ENCODE data around the gene TPRG1. TPM values are rescaled to one million over a fixed set of nuclear protein-coding genes. Genes with fewer than 3 reads are reported as not detected.

The TPRG1 gene
- total RNA-seq, 1 experiment from 2014 or later, result 0.55 TPM

GRCh38 chr3:189286916-189287315 is 115.1 kb downstream of the TPRG1 start:
- H3K27me3 Mint-ChIP-seq (ENCODE audit: low read depth), result no peaks in the 10 kb centered on the region
- no peak overlapping the region for H3K27ac Mint-ChIP-seq
- TF ChIP-seq, protein P1, sequence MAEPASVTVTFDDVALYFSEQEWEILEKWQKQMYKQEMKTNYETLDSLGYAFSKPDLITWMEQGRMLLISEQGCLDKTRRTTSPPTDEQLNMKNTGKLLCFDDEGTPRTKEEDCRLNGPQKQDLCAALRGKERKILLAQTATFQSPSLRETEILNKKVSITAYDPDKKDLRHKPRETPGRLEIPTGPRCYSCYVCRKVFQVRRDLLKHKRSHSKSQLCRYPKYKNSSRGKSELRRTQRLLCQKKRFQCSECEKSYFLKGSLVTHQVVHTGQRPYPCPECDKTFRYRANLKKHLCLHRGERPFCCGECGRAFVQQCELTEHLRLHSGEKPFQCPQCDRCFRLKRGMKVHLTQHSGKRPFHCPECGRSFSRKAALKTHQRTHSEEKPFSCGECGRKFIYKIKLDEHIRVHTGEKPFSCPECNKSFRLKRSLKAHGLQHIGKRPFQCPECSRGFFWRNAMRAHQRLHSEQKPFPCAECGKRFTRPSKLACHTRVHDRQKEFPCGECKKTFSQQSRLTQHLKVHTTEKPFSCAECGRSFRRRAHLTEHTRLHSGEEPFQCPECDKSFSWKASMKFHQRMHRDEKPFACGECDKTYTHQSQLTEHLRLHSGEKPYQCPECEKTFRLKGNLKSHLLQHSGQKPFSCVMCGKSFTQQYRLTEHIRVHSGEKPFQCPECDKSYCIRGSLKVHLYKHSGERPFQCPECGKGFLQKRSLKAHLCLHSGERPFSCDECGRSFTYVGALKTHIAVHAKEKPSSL (CRISPR knock-in tag; conservative IDR thresholded peaks at IDR 0.05), result no peak
- TF ChIP-seq RELA (CRISPR knock-in tag; IDR thresholded peaks at IDR 0.05; ENCODE audit: borderline replicate concordance), result no peak
- TF ChIP-seq GABPB1 (CRISPR knock-in tag; IDR thresholded peaks at IDR 0.05), result no peak
- TF ChIP-seq ZNF512 (CRISPR knock-in tag; IDR thresholded peaks at IDR 0.05; ENCODE audit: borderline replicate concordance), result no peak
- no peak for TF ChIP-seq ETV6 (CRISPR knock-in tag; IDR thresholded peaks at IDR 0.05)
- no peak for TF ChIP-seq MYBL2 (CRISPR knock-in tag; IDR thresholded peaks at IDR 0.05)
- ChIA-PET CTCF (no interaction called here), POLR2A (no interaction called here)
- peaks cover 5% of the 10 kb centered on the region; the same call in 1 of the 2 replicates for H3K9me3 Mint-ChIP-seq
- peaks cover 14% of the 10 kb centered on the region for H3K4me1 Mint-ChIP-seq
- 0 out of 2 replicates have a peak, but pooled peaks cover 3% of the 10 kb centered on the region for H3K36me3 Mint-ChIP-seq
- no peak overlapping the region for H3K4me3 Mint-ChIP-seq
- ATAC-seq, result no peak
- no peak for DNase-seq (ENCODE audit: low spot score)

DNA sequence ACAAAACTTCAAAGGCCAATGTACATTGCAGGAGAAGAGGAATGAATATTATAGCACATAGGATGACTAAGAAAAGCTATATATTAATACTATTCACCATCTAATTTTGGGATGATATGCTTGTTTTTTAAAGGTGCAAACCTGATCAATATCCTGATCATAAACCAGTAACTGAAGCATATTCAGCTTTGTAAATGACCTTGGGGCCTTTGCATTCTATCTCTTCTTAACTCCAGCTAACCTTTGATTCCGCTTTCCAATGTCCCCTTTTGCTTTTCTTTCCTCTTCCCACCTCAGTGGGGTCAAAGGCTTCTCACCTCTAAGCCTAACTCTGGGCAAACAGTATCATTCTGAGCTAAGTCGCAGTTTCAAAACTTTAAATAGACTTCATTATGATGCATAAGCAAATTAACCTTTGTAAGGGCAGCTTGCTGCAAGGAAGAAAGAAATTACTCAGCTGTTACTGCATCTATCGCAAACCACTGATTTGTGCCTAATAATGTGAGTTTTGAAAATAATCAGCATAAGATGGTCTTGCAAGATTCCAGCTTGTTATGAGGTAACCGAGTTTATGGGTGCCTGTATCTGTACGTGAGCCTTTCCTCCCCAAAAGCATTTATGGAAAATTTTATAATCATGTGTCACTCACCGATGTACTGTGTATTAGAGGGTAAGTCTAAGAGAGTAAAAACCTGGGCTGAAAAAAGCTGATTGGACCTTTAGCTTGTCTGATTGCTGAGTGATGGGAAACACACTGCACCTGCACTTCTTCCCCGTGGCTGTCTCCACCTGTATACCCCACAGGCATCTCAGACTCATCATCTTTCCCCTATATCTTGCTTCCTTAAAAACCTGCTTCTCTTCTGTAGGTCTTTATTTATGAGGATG is 116.8 kb downstream of the TPRG1 start:
- Mint-ChIP-seq H3K4me1 (peaks cover 21% of the 10 kb centered on the region), H3K4me3 (no peak overlapping the region), H3K36me3 (0 out of 2 replicates have a peak, but pooled peaks cover 3% of the 10 kb centered on the region), H3K9me3 (peaks cover 5% of the 10 kb centered on the region; the same call in 1 of the 2 replicates), H3K27ac (no peak overlapping the region), H3K27me3 (ENCODE audit: low read depth) (no peaks in the 10 kb centered on the region)
- TF ChIP-seq, protein P2, sequence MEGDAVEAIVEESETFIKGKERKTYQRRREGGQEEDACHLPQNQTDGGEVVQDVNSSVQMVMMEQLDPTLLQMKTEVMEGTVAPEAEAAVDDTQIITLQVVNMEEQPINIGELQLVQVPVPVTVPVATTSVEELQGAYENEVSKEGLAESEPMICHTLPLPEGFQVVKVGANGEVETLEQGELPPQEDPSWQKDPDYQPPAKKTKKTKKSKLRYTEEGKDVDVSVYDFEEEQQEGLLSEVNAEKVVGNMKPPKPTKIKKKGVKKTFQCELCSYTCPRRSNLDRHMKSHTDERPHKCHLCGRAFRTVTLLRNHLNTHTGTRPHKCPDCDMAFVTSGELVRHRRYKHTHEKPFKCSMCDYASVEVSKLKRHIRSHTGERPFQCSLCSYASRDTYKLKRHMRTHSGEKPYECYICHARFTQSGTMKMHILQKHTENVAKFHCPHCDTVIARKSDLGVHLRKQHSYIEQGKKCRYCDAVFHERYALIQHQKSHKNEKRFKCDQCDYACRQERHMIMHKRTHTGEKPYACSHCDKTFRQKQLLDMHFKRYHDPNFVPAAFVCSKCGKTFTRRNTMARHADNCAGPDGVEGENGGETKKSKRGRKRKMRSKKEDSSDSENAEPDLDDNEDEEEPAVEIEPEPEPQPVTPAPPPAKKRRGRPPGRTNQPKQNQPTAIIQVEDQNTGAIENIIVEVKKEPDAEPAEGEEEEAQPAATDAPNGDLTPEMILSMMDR (IDR thresholded peaks at IDR 0.05), result no peak
- TF ChIP-seq SOX15 (CRISPR knock-in tag; IDR thresholded peaks at IDR 0.05) (no peak), SMAD3 (CRISPR knock-in tag; IDR thresholded peaks at IDR 0.05; ENCODE audit: borderline replicate concordance) (no peak), TEAD1 (CRISPR knock-in tag; IDR thresholded peaks at IDR 0.05) (no peak), HMGXB4 (CRISPR knock-in tag; IDR thresholded peaks at IDR 0.05) (no peak), TEAD4 (CRISPR knock-in tag; IDR thresholded peaks at IDR 0.05) (no peak)
- TF ChIP-seq, protein P3, sequence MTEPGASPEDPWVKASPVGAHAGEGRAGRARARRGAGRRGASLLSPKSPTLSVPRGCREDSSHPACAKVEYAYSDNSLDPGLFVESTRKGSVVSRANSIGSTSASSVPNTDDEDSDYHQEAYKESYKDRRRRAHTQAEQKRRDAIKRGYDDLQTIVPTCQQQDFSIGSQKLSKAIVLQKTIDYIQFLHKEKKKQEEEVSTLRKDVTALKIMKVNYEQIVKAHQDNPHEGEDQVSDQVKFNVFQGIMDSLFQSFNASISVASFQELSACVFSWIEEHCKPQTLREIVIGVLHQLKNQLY (CRISPR knock-in tag; IDR thresholded peaks at IDR 0.05), result no peak
- ChIA-PET POLR2A (no interaction called here), CTCF (interaction anchor here (0.6 to 0.8 kb wide), 3 partner anchors 31 to 1210 kb away, joined by 3 read pairs; no protein-coding TSS in a partner anchor)
- ATAC-seq (no peak), DNase-seq (ENCODE audit: low spot score) (no peak)
